ENCODE data around the gene NEU2.

Gene NEU2

DNA sequence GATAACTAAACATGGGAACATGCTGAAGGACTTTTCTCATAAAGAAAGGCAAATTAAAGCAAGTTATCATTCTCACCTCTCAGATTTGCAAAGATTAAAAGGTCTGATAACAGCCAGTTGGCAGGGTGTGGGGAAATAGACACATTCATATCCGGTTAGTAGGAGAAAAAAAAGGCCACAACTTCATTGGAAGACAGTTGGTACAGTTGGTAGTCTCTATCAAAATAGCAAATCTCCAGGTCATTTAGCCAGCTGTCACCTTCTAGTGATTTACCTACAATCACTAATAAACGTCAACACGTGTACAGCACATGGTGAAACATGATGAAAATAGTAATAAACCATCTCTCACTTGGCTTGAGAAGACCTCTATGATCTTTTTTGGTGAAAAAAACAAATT is 44.3 kb downstream of the NEU2 start:
- no peak for DNase-seq (ENCODE audit: low read depth in 2 of 2)

GRCh38 chr2:233079473-233079877 is 47.0 kb downstream of the NEU2 start:
- DNase-seq (ENCODE audit: low read depth in 2 of 2): no peak

DNA sequence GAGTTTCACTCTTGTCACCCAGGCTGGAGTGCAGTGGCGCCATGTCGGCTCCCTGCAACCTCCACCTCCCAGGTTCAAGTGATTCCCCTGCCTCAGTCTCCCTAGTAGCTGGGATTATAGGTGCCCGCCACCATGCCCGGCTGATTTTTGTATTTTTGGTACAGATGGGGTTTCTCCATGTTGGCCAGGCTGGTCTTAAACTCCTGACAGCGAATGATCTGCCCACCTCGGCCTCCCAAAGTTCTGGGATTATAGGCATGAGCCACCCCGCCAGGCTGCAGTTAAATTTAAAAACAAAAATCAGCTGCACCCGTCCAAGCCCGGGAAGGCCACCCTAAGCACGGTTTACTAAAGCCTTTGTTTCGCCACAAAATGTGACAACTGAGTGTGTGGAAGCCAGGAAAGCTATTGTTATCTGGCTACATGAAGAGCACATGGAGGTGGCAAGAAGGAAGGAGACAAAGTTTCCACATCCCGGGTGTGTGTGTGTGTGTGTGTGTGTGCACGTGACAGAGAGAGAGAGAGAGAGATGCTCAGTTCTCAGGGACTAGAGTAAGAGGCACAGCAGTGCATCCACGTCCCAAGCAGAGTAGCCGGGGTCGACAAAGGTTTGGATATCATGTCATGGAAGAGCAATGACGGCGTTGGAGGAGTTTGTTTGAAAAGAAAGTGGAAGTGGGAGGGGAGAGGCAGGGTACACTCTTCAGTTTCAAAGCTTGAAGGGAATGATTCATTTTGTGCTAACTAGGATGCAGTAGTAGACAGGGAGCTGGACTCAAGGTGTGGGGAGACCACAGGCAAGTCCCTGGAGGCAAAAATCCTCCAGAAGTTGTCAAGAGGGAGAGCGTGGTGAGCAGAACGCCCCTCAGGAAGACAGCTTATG is 47.7 kb downstream of the NEU2 start:
- DNase-seq (ENCODE audit: low read depth in 2 of 2): no peak

DNA sequence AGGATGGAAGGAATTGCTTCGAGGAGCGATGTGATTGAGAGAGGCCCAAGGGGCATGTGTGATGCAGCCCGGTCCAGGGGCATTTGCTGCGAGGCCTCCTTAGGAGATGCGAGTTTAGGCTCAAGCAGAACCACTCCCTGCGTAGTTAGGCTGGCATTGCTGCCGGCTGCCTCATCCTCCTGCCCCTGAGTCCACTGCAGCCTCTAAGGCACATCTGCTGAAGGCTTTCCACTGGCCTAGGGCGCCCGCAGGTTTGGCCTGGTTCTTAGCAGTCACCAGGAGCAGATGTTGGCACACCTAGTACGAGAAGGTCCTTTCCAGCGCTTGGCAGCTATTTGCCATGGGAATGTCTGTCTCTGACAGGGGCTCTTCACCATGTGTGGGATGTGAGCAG is 48.4 kb downstream of the NEU2 start:
- no peak for DNase-seq (ENCODE audit: low read depth in 2 of 2)

GRCh38 chr2:233081232-233081730 is 48.8 kb downstream of the NEU2 start:
- peak in 1 of 2 donors; percentile 39 for DNase-seq (ENCODE audit: low read depth in 2 of 2)

DNA sequence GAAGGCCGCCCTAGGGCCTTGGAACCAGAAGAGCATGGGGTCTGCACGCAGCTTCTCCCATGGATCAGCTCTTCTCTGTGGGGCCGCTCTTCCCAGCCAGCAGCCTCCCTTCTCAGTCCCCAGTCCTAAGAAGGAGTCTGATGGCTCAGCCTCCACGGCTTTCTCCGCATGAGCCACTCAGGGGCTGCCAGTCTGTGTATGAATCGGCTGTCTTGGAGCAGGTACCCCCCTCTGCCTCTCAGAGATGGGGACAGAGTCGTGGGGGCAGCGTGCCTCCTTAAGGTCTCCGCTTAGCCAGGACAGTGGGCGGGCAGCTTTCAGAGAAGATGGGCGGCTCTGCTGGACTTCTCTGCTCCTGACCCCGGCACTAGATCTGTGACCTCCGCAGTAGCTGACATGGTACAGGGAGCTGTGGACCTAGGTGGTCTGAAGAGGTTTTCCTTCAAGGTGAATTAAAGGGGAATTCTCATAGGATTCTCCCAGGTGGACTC is 49.3 kb downstream of the NEU2 start:
- no peak for DNase-seq (ENCODE audit: low read depth in 2 of 2)

- DNase-seq (ENCODE audit: low read depth in 2 of 2): no peak
Measured at GRCh38 chr2:233082222-233082930, 49.9 kb downstream of the NEU2 start.

DNA sequence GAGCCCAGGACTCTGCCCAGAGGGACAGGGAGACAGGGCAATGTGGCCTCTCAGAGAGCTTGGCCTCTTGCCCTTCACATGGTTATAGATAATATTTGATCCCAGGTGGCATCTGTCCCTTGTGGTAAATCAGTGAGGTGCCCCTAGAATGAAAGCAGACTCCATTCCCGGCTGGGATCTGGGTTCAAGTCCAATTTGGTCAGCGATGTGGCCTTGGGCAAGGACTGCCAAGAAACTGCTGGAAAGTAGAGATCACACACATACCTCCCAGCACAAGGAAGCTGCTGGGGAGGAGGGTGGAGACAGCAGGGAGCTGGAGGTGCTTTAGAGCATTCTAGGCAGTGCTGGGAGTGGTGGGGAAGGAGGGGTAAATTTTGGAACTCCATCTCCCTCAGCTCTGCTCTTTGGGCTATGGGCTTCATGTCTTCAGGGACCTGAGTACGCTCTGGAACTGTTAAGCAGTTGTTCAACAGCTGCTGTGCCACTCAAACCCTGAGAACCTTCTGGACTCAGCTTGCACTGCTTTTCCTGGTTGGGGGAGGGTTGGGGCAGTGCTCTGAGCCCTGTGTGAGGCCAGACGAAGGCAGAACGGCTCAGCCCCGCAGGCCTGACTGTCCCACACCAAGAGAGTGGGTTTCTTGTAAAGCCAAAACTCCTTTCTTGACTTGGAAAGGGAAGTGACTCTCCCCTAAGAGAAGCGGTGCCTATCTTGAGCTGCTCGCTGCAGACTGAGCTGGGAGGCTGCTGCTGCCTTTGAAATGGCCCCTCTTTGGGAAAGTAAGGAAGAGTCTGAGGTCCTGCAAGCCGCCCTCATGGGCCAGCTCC is 50.7 kb downstream of the NEU2 start:
- DNase-seq (ENCODE audit: low read depth in 2 of 2): no peak

DNA sequence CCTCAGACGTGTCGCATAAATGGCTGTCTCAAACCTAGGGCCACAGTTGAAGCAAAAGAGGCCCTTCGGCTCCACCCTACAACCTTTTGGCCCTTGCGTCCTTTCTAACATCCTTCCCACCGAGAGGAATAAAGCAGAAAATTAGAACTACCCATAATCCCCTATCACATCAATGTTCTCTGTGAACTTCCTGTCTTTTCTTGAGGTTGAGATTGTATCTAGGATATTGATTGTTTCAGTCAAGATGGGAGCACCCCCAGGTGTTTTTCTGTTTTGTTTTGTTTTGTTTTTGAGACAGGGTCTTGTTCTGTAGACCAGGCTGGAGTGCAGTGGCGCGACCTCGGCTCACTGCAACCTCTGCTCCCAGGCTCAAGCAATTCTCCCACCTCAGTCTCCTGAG is 51.3 kb downstream of the NEU2 start:
- DNase-seq (ENCODE audit: low read depth in 2 of 2): no peak

DNA sequence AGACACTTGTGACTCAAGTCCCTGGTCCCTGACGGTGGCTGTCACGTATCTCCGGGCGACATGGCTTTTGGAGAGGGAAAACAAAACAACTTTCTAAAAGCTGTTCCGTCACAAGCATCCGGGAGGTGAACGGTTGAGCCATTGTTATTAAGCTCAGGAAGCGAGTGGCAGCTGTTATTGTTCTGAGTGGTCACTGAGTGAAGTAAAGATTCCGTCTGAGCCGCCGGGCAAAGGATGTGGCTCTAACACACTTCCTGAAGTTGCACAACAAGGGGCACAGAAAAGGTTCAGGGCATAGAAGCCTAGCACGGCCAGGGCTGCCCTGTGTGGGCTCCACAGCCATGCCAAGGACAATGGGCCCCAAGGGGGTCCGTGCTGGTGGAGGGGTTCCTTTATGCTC is 52.0 kb downstream of the NEU2 start:
- DNase-seq (ENCODE audit: low read depth in 2 of 2): no peak
